MV-4-11 (cell line): ENCODE results near the gene APBB3.
"Not testable (repeated sequence)": the region's sequence is repeated elsewhere in the genome, so short reads cannot be mapped to it uniquely, and the experiment has no call there.

Source experiments
- DNase-seq: peaks from one replicate; lab custom pipeline; 2025; lab: John Stamatoyannopoulos, UW

Gene APBB3

GRCh38 chr5:140564196-140565023, at the start of gene APBB3, which contains the start of gene SLC35A4:
APBB3 (minus strand) TSS chr5:140564598; CDS start chr5:140564245, 353 bp downstream.
SLC35A4 (plus strand) TSS chr5:140564828; CDS start chr5:140567170, 2,342 bp downstream.
- peak; percentile 99 for DNase-seq

GRCh38 chr5:140611020-140611521, 46.7 kb upstream of the APBB3 start:
- DNase-seq: no peak

DNA sequence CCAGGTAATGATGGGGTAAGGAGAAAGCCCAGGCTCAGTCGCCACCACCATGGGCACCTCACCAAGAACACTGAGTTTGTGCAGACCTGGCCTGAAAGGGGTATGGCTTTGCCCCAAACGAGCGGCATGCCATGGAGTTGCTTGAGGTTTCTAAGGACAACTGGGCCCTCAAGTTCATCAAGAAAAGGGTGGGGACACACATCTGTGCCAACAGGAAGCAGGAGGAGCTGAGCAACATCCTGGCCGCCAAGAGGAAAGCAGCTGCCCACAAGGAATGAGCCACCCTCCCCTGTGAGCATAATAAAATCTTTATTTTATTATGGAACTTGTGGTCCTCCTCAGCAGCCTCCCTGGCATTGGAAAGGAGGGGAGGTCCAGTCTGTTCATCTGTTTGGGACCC, 44.7 kb upstream of the APBB3 start:
- peak; percentile 76 for DNase-seq

DNA sequence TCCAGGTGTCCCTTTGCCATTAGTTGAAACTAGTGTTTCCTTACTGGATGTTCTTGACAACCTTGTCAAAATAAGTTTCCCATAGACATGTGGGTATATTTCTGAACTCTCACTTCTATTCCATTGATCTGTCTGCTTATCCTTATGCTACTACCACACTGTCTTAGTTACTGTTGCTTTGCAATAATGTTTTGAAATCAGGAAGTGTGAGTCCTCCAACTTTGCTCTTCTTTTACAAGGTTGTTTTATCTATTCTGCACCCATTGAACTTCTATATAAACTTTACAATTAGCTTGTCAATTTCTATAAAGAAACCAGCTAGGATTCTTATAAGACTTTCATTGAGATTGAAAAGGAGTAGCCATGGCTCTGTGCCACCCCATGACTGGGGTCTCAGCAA, 44.3 kb upstream of the APBB3 start:
- peak; percentile 62 for DNase-seq

- DNase-seq: peak; percentile 43
Observed at GRCh38 chr5:140607031-140607430, 42.6 kb upstream of the APBB3 start.

- DNase-seq: no peak
Observed at GRCh38 chr5:140605879-140606278, 41.5 kb upstream of the APBB3 start.

GRCh38 chr5:140603734-140604133, 39.3 kb upstream of the APBB3 start:
- no peak for DNase-seq

GRCh38 chr5:140603446-140603698, 39.0 kb upstream of the APBB3 start:
- DNase-seq: not testable (repeated sequence)

- DNase-seq: peak; percentile 74
Observed at GRCh38 chr5:140602147-140602546, 37.7 kb upstream of the APBB3 start.

- no peak for DNase-seq
Observed at GRCh38 chr5:140600096-140600495, 35.7 kb upstream of the APBB3 start.

GRCh38 chr5:140598836-140599235, 34.4 kb upstream of the APBB3 start:
- no peak for DNase-seq

DNA sequence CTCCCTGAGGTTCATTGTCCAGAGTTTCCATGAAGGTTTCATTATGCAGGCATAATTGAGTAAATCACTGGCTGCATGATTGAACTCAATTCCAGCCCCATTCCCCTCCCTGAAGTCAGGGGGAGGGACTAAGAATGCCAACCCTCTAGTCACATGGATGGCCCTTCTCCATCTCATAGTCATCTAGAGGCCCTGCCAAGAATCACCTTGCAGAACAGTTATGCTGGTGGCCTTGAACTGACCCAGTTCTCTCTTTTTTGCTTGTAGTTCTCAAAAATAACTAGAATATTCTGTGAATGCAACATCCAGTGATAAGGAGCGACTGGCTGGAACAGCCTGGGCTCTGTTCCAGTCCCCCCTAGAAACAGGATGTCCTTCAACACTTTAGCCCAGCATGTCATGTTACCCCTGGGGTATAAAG, 31.9 kb upstream of the APBB3 start:
- DNase-seq: no peak

GRCh38 chr5:140595538-140596300, 31.3 kb upstream of the APBB3 start:
- peak; percentile 94 for DNase-seq

DNA sequence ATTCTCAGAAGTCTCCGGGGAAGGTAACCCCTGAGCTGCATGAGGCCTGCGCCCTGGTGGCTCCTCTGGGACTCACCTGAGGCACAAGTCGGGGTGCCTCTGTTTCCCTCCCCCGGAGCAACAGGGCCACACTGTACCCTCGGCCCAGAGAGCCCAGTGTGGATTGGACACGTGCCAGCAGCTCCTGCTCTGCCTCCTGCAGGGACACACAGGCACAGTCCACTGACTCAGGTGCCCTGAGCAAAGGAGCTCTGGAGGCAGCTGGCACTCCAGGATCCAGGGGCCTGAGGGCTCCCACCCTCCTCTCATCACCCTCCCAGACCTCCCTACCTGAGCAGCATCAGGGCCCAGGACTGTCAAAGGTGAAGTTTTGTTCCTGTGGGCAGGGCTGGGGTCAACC, 29.8 kb upstream of the APBB3 start:
- DNase-seq: no peak

GRCh38 chr5:140593070-140593469, 28.7 kb upstream of the APBB3 start:
- not testable (repeated sequence) for DNase-seq

DNA sequence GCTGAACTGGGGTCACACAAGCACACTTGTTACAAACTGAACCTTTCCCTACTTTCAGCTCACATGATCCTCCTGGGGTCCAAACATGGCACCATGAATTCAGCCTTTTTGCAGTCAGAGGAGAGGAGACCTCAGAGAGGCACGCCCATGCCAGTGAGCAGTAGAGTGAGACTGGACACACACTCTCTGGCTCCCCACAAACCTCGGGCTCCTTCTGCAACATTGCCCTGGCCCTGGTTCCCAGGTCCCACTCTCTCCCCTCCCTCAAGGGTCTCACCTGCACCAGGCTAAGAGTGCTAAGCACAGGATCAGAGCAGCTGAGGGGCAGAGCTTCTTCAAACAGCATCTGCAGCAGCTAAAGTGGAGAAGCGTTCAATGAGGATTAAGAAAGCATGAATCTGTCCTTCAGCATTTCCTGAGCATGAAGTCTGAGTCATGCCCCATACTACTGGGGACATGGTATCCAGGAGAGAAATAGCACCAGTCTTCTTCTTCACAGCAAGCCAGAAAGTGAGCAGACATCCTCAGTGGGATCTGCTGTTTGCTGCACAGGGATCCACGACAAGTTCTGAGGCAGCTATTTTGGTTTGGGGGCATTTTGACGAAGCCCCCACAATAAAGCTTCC, 27.5 kb upstream of the APBB3 start:
- DNase-seq: peak; percentile 86

DNA sequence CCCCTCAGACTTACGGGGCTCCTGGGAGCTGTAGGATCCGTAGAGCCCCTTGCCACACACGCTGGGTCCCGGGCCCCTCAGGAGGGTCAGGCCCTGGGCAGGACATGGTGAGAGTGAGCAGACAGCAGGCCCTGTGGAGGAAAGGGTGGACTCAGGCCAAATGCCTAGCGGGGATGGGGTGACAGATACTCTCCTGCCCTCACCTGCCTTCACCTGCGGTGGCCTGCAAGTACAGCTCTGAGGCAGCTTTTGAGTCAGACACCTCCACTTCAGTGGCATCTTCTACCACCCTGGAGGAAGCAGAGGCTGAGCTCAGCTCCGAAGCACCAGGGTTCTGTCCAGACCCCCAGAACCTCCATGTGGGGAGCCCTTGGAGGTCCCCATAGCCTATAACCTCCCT, 26.5 kb upstream of the APBB3 start:
- no peak for DNase-seq

- no peak for DNase-seq
Observed at GRCh38 chr5:140588311-140589070, 24.1 kb upstream of the APBB3 start.

- no peak for DNase-seq
Observed at GRCh38 chr5:140587495-140587894, 23.1 kb upstream of the APBB3 start.

DNA sequence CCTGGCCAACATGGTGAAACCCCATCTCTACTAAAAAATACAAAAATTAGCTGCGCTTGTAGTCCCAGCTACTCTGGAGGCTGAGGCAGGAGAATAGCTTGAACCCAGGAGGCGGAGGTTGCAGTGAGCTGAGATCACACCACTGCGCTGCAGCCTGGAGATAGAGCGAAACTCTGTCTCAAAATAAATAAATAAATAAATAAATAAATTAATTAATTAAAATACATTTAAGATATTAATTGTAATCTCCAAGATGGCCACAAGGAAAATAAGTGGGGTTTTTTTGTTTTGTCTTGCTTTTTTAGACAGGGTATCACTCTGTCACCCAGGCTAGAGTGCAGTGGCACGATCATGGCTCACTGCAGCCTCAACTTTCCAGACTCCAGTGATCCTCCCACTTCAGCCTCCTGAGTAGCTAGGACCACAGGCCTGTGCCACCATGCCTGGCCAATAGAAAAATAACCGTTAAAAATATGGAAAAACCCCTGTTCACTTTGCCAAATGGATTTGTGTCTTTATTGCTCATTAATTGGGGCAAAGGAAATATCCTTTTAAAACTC, 14.9 kb upstream of the APBB3 start:
- DNase-seq: not testable (repeated sequence)

- DNase-seq: no peak
Observed at GRCh38 chr5:140576776-140577201, 12.4 kb upstream of the APBB3 start.

DNA sequence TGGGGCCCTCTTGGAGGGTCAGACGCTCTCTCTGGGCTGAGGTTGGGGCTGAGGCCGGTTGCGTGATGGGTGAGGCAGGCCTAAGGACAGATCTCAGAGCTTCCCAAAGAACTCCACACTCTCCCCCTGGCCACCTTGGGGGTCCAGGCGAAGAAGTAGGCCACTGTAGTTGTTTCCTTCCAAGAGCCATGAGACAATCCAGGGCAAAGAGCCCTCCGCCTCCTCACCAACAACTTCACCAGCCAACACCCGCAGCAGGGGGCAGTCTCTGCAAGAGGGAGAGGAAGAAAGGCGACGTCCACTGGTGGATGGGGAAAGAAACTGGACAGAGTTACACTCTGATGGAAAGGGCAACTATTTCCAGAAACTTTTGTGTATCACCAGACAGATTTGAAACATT, 10.9 kb upstream of the APBB3 start:
- DNase-seq: peak; percentile 52
